ENCODE results near the gene PIGQ. TPM values are rescaled to one million over a fixed set of nuclear protein-coding genes. Genes with fewer than 3 reads are reported as not detected.

The PIGQ gene
- total RNA-seq, 1 experiment from 2014 or later, result 72.5 TPM

GRCh38 chr16:560204-560700, 9.5 kb upstream of the PIGQ start, which contains the start of gene PRR35:
Gene PRR35, plus strand, starts transcription at chr16:560394. Its CDS starts 2,901 bp downstream, at chr16:563295.
- H3K9me3 ChIP-seq (ENCODE audit: insufficient read depth, low read depth), result no peaks in the 10 kb centered on the region
- DNase-seq, result no peak
- no TSS peak for BruUV-seq (replicated peaks)
- no peaks in the 10 kb centered on the region for H3K9me2 ChIP-seq (ENCODE audit: insufficient read depth)
- H3F3A ChIP-seq (ENCODE audit: insufficient read depth, low read depth), result no peaks in the 10 kb centered on the region
- H3K27ac ChIP-seq, result no peak within 1 kb of the TSS
- H3K4me1 ChIP-seq (replicated peaks; ENCODE audit: insufficient read depth), result 0 out of 2 replicates have a peak, but pooled peaks cover 4% of the 10 kb centered on the region
- H3K27me3 ChIP-seq (ENCODE audit: insufficient read depth, low read depth), result no peaks in the 10 kb centered on the region
- ChIA-PET CTCF (no interaction called here), POLR2A (ENCODE audit: unreplicated experiment) (no interaction called here)
- no peaks in the 10 kb centered on the region for H4K20me1 ChIP-seq (ENCODE audit: insufficient read depth)
- no peak within 1 kb of the TSS for H2AFZ ChIP-seq
- no peak within 1 kb of the TSS for H3K4me2 ChIP-seq
- no peaks in the 10 kb centered on the region for H3K79me2 ChIP-seq (ENCODE audit: low read depth)
- H3K4me3 ChIP-seq, result no peak within 1 kb of the TSS
- no peak for TF ChIP-seq EZH2 (IDR thresholded peaks at IDR 0.05; ENCODE audit: low read depth)
- TF ChIP-seq CTCF (conservative IDR thresholded peaks at IDR 0.05), result no peak
- intact Hi-C loops (cut with micrococcal nuclease; ENCODE audit: unreplicated experiment), result no loop called here
- H3K36me3 ChIP-seq (ENCODE audit: low read depth), result no peaks in the 10 kb centered on the region

- TF ChIP-seq CTCF (conservative IDR thresholded peaks at IDR 0.05) (no peak), EZH2 (IDR thresholded peaks at IDR 0.05; ENCODE audit: low read depth) (no peak)
- Histone ChIP-seq H3K36me3 (ENCODE audit: low read depth) (no peaks in the 10 kb centered on the region), H4K20me1 (ENCODE audit: insufficient read depth) (no peaks in the 10 kb centered on the region), H3K27me3 (ENCODE audit: insufficient read depth, low read depth) (no peaks in the 10 kb centered on the region), H3K79me2 (ENCODE audit: low read depth) (no peaks in the 10 kb centered on the region), H3K4me2 (no peak overlapping the region), H3K9me3 (ENCODE audit: insufficient read depth, low read depth) (no peaks in the 10 kb centered on the region), H2AFZ (no peak overlapping the region), H3K27ac (no peak overlapping the region), H3F3A (ENCODE audit: insufficient read depth, low read depth) (no peaks in the 10 kb centered on the region), H3K4me3 (no peak overlapping the region), H3K9me2 (ENCODE audit: insufficient read depth) (no peaks in the 10 kb centered on the region), H3K4me1 (replicated peaks; ENCODE audit: insufficient read depth) (0 out of 2 replicates have a peak, but pooled peaks cover 4% of the 10 kb centered on the region)
- DNase-seq, result no peak
- ChIA-PET CTCF (interaction anchor here (0.6 kb wide), 1 partner anchor 29 kb away, joined by 5 read pairs; no protein-coding TSS in a partner anchor), POLR2A (ENCODE audit: unreplicated experiment) (no interaction called here)
- BruUV-seq (replicated peaks), result no TSS peak
- intact Hi-C loops (cut with micrococcal nuclease; ENCODE audit: unreplicated experiment), result no loop called here
These were observed 8.9 kb upstream of the PIGQ start for GRCh38 chr16:560701-561412.

GRCh38 chr16:561413-561794, 8.4 kb upstream of the PIGQ start:
- no peaks in the 10 kb centered on the region for H3K36me3 ChIP-seq (ENCODE audit: low read depth)
- intact Hi-C loops (cut with micrococcal nuclease; ENCODE audit: unreplicated experiment), result no loop called here
- POLR2A ChIA-PET (ENCODE audit: unreplicated experiment), result no interaction called here
- H2AFZ ChIP-seq, result no peak overlapping the region
- no TSS peak for BruUV-seq (replicated peaks)
- no peaks in the 10 kb centered on the region for H3K79me2 ChIP-seq (ENCODE audit: low read depth)
- H3K27ac ChIP-seq, result no peak overlapping the region
- H4K20me1 ChIP-seq (ENCODE audit: insufficient read depth), result no peaks in the 10 kb centered on the region
- no peaks in the 10 kb centered on the region for H3K9me2 ChIP-seq (ENCODE audit: insufficient read depth)
- H3K4me2 ChIP-seq, result no peak overlapping the region
- H3F3A ChIP-seq (ENCODE audit: insufficient read depth, low read depth), result no peaks in the 10 kb centered on the region
- H3K9me3 ChIP-seq (ENCODE audit: insufficient read depth, low read depth), result no peaks in the 10 kb centered on the region
- no peak for DNase-seq
- 0 out of 2 replicates have a peak, but pooled peaks cover 4% of the 10 kb centered on the region for H3K4me1 ChIP-seq (replicated peaks; ENCODE audit: insufficient read depth)
- H3K27me3 ChIP-seq (ENCODE audit: insufficient read depth, low read depth), result no peaks in the 10 kb centered on the region
- TF ChIP-seq CTCF (conservative IDR thresholded peaks at IDR 0.05) (no peak), EZH2 (IDR thresholded peaks at IDR 0.05; ENCODE audit: low read depth) (no peak)
- CTCF ChIA-PET, result no interaction called here
- no peak overlapping the region for H3K4me3 ChIP-seq

All from PC-9 (cell line).